Trophoblast cell (in vitro differentiated cells and primary cell): ENCODE results near the gene PROSER3.

Source experiments
- DNase-seq, 2 donors: peaks; one replicate each; pipeline ENCODE4 v3.0.0-alpha.2; 2016
- H2AFZ ChIP-seq: 2 replicates; pipeline ENCODE4 v1.6.1; 2013; ENCODE audit warnings: low read length, moderate library complexity, mild to moderate bottlenecking; ENCODE audit not compliant: insufficient read depth, poor library complexity
- H2AK5ac ChIP-seq: 2 replicates; pipeline ENCODE4 v1.6.1; 2013; ENCODE audit warnings: mild to moderate bottlenecking, low read length
- H2BK120ac ChIP-seq: 2 replicates; pipeline ENCODE4 v1.6.1; 2013; ENCODE audit warnings: low read length, mild to moderate bottlenecking, moderate library complexity; ENCODE audit not compliant: insufficient read depth, poor library complexity
- H2BK12ac ChIP-seq: 2 replicates; pipeline ENCODE4 v1.6.1; 2013; ENCODE audit warnings: mild to moderate bottlenecking, low read length, moderate library complexity
- H2BK5ac ChIP-seq: 2 replicates; pipeline ENCODE4 v1.6.1; 2013; ENCODE audit warnings: low read length, low read depth, moderate library complexity, mild to moderate bottlenecking; ENCODE audit not compliant: poor library complexity
- H3K14ac ChIP-seq: 2 replicates; pipeline ENCODE4 v1.6.1; 2013; ENCODE audit warnings: mild to moderate bottlenecking, low read length
- H3K18ac ChIP-seq: 2 replicates; pipeline ENCODE4 v1.6.1; 2013; ENCODE audit warnings: mild to moderate bottlenecking, low read length
- H3K23ac ChIP-seq: 2 replicates; pipeline ENCODE4 v1.6.1; 2013; ENCODE audit warnings: low read length
- H3K27ac ChIP-seq: 2 replicates; pipeline ENCODE4 v1.5.1; 2013; ENCODE audit warnings: low read depth, mild to moderate bottlenecking, inconsistent platforms, low read length, moderate library complexity
- H3K27me3 ChIP-seq: 2 replicates; pipeline ENCODE4 v1.6.1; 2013; ENCODE audit warnings: inconsistent platforms, mild to moderate bottlenecking, low read length, moderate library complexity; ENCODE audit not compliant: insufficient read depth
- H3K36me3 ChIP-seq, 2 experiments: 1 replicate in 1 of 2; 2 replicates in 1 of 2; pipeline ENCODE4 v1.6.1; 2013; ENCODE audit warnings: low read length in 2 of 2, mild to moderate bottlenecking in 2 of 2, moderate library complexity in 1 of 2; ENCODE audit not compliant: insufficient read depth in 2 of 2, control insufficient read depth in 1 of 2
- H3K4ac ChIP-seq: 2 replicates; pipeline ENCODE4 v1.6.1; 2013; ENCODE audit warnings: low read depth, mild to moderate bottlenecking, low read length, moderate library complexity
- H3K4me1 ChIP-seq, 2 experiments: 1 replicate in 1 of 2; 2 replicates in 1 of 2; pipeline ENCODE4 v1.6.1; 2013; ENCODE audit warnings: low read length in 2 of 2, mild to moderate bottlenecking in 2 of 2, moderate library complexity in 1 of 2; ENCODE audit not compliant: insufficient read depth in 2 of 2, control insufficient read depth in 1 of 2
- H3K4me2 ChIP-seq: 2 replicates; pipeline ENCODE4 v1.6.1; 2013; ENCODE audit warnings: inconsistent platforms, mild to moderate bottlenecking, low read length, moderate library complexity
- H3K4me3 ChIP-seq: 2 replicates; pipeline ENCODE4 v1.5.1; 2013; ENCODE audit warnings: mild to moderate bottlenecking, low read depth, low read length, inconsistent platforms
- H3K79me1 ChIP-seq: one replicate; pipeline ENCODE4 v1.6.1; 2013; ENCODE audit warnings: low read length
- H3K79me2 ChIP-seq: 2 replicates; pipeline ENCODE4 v1.6.1; 2013; ENCODE audit warnings: low read length, mild to moderate bottlenecking; ENCODE audit not compliant: control insufficient read depth, insufficient read depth, poor library complexity
- H3K9ac ChIP-seq: 2 replicates; pipeline ENCODE4 v1.6.1; 2013; ENCODE audit warnings: mild to moderate bottlenecking, low read length
- H3K9me3 ChIP-seq: 2 replicates; pipeline ENCODE4 v1.6.1; 2013; ENCODE audit warnings: low read depth, mild to moderate bottlenecking, control low read depth, inconsistent platforms, low read length; ENCODE audit not compliant: insufficient read depth
- H4K12ac ChIP-seq: 2 replicates; pipeline ENCODE4 v1.6.1; 2013; ENCODE audit warnings: low read depth, mild to moderate bottlenecking, low read length, moderate library complexity
- H4K8ac ChIP-seq: 2 replicates; pipeline ENCODE4 v1.6.1; 2013; ENCODE audit warnings: low read depth, mild to moderate bottlenecking, low read length, moderate library complexity
- H4K91ac ChIP-seq: one replicate; pipeline ENCODE4 v1.6.1; 2013; ENCODE audit warnings: low read depth, mild to moderate bottlenecking, low read length, moderate library complexity
- WGBS: extraction: QIAGEN DNeasy Blood & Tissue Kit; methylation state at CpG from one replicate; pipeline ENCODE4 v1.1.7; 2013; ENCODE audit warnings: missing lambda C conversion rate; ENCODE audit not compliant: insufficient read length, insufficient coverage; ENCODE audit errors: extremely low coverage; 5-methylcytosine and 5-hydroxymethylcytosine counted together

PROSER3 gene

GRCh38 chr19:35790981-35791813, 33.2 kb downstream of the PROSER3 start:
- Histone ChIP-seq H2BK5ac (no peak overlapping the region), H2AK5ac (no peak overlapping the region), H3K79me2 (no peaks in the 10 kb centered on the region), H3K36me3 (peaks cover 0 to 2% of the 10 kb centered on the region in 2 experiments), H3K4me2 (no peak overlapping the region), H2AFZ (no peak overlapping the region), H3K9ac (no peak overlapping the region), H3K4ac (no peak overlapping the region), H3K27ac (no peak overlapping the region), H3K4me3 (no peak overlapping the region), H3K18ac (no peak overlapping the region), H3K4me1 (no peaks in the 10 kb centered on the region), H3K14ac (no peak overlapping the region), H3K23ac (no peak overlapping the region), H3K79me1 (no peaks in the 10 kb centered on the region), H2BK12ac (no peak overlapping the region), H4K8ac (no peak overlapping the region), H4K91ac (no peak overlapping the region), H3K9me3 (peaks cover 2% of the 10 kb centered on the region), H2BK120ac (no peak overlapping the region), H3K27me3 (peaks cover 4% of the 10 kb centered on the region), H4K12ac (no peak overlapping the region)
- no CpG with 5 or more reads among the region's 20 CpGs for WGBS
- DNase-seq, result no peak

DNA sequence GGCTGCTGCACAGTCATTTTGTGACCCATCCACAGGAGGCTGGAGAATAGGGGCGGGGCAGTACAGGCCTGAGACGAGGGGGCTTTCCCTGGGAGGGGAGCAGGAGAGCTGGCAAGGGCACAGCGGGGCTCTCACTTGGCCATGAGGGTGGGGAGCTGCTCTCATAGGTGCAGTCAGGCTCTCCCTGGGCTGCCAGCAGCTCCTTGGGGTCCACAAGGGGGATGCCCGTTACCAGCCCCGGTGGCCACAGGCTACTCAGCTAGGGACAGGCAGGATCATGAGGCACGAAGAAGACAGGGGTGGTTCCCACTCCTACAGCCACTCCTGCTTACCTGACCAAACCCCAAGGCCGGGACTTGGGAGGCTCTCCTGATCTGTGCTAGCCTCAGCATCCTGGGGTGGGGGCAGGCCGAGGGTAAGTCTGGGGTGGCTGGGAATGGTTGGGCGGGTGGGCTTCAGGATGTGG, 33.9 kb downstream of the PROSER3 start:
- DNase-seq, result no peak
- no peaks in the 10 kb centered on the region for H3K79me2 ChIP-seq
- H2BK120ac ChIP-seq, result no peak overlapping the region
- no peak overlapping the region for H4K91ac ChIP-seq
- H3K79me1 ChIP-seq, result no peaks in the 10 kb centered on the region
- no peak overlapping the region for H4K8ac ChIP-seq
- WGBS, result no CpG with 5 or more reads among the region's 9 CpGs
- H2BK12ac ChIP-seq, result no peak overlapping the region
- H2AFZ ChIP-seq, result no peak overlapping the region
- H3K18ac ChIP-seq, result no peak overlapping the region
- no peaks in the 10 kb centered on the region for H3K4me1 ChIP-seq
- no peak overlapping the region for H2AK5ac ChIP-seq
- peaks cover 2% of the 10 kb centered on the region for H3K9me3 ChIP-seq
- no peak overlapping the region for H3K27ac ChIP-seq
- H3K4me2 ChIP-seq, result no peak overlapping the region
- H3K14ac ChIP-seq, result no peak overlapping the region
- H3K4me3 ChIP-seq, result no peak overlapping the region
- no peak overlapping the region for H3K9ac ChIP-seq
- H4K12ac ChIP-seq, result no peak overlapping the region
- H2BK5ac ChIP-seq, result no peak overlapping the region
- H3K23ac ChIP-seq, result no peak overlapping the region
- H3K36me3 ChIP-seq, result peaks cover 0 to 2% of the 10 kb centered on the region in 2 experiments
- H3K27me3 ChIP-seq, result peaks cover 9% of the 10 kb centered on the region
- H3K4ac ChIP-seq, result no peak overlapping the region

GRCh38 chr19:35792312-35792711, 34.3 kb downstream of the PROSER3 start:
- Histone ChIP-seq H3K9me3 (peaks cover 2% of the 10 kb centered on the region), H4K8ac (no peak overlapping the region), H3K36me3 (peaks cover 0 to under 1% of the 10 kb centered on the region in 2 experiments), H3K27ac (no peak overlapping the region), H2AK5ac (no peak overlapping the region), H3K4me3 (no peak overlapping the region), H3K18ac (no peak overlapping the region), H3K4me1 (no peaks in the 10 kb centered on the region), H3K79me1 (no peaks in the 10 kb centered on the region), H3K27me3 (peaks cover 14% of the 10 kb centered on the region), H3K4ac (no peak overlapping the region), H2BK120ac (no peak overlapping the region), H3K14ac (no peak overlapping the region), H3K79me2 (no peaks in the 10 kb centered on the region), H2BK12ac (no peak overlapping the region), H4K91ac (no peak overlapping the region), H4K12ac (peak overlapping the region; percentile 39), H2BK5ac (no peak overlapping the region), H3K23ac (no peak overlapping the region), H3K4me2 (no peak overlapping the region), H2AFZ (no peak overlapping the region), H3K9ac (no peak overlapping the region)
- no CpG with 5 or more reads among the region's 15 CpGs for WGBS
- DNase-seq, result no peak

- H3K9ac ChIP-seq, result no peak overlapping the region
- H2BK5ac ChIP-seq, result no peak overlapping the region
- no peaks in the 10 kb centered on the region for H3K79me2 ChIP-seq
- no peak overlapping the region for H3K4ac ChIP-seq
- H2AFZ ChIP-seq, result no peak overlapping the region
- no peak overlapping the region for H4K8ac ChIP-seq
- no peak overlapping the region for H3K4me2 ChIP-seq
- no peak overlapping the region for H2AK5ac ChIP-seq
- H2BK120ac ChIP-seq, result no peak overlapping the region
- no peak overlapping the region for H4K91ac ChIP-seq
- H3K27me3 ChIP-seq, result peaks cover 15% of the 10 kb centered on the region
- H3K36me3 ChIP-seq, result no peaks in the 10 kb centered on the region
- no peak overlapping the region for H2BK12ac ChIP-seq
- peaks cover 0 to 3% of the 10 kb centered on the region in 2 experiments for H3K4me1 ChIP-seq
- no peak overlapping the region for H3K14ac ChIP-seq
- no peak overlapping the region for H4K12ac ChIP-seq
- no peak for DNase-seq
- peaks cover 2% of the 10 kb centered on the region for H3K9me3 ChIP-seq
- no peaks in the 10 kb centered on the region for H3K79me1 ChIP-seq
- H3K27ac ChIP-seq, result no peak overlapping the region
- no peak overlapping the region for H3K4me3 ChIP-seq
- WGBS, result no CpG with 5 or more reads among the region's 8 CpGs
- H3K18ac ChIP-seq, result no peak overlapping the region
- H3K23ac ChIP-seq, result no peak overlapping the region
Measured at GRCh38 chr19:35792888-35793287, 34.9 kb downstream of the PROSER3 start.
